CD4-positive, alpha-beta T cell treated with Interleukin-17A for 4 hours (primary cell): ENCODE data around the gene WDR20.
"Not testable (repeated sequence)": the region's sequence is repeated elsewhere in the genome, so short reads cannot be mapped to it uniquely, and the experiment has no call there.

Experiments used
- DNase-seq: peaks from one replicate; pipeline ENCODE4 v3.0.0-alpha.2; 2020; ENCODE audit warnings: mixed read lengths

WDR20 gene, protein sequence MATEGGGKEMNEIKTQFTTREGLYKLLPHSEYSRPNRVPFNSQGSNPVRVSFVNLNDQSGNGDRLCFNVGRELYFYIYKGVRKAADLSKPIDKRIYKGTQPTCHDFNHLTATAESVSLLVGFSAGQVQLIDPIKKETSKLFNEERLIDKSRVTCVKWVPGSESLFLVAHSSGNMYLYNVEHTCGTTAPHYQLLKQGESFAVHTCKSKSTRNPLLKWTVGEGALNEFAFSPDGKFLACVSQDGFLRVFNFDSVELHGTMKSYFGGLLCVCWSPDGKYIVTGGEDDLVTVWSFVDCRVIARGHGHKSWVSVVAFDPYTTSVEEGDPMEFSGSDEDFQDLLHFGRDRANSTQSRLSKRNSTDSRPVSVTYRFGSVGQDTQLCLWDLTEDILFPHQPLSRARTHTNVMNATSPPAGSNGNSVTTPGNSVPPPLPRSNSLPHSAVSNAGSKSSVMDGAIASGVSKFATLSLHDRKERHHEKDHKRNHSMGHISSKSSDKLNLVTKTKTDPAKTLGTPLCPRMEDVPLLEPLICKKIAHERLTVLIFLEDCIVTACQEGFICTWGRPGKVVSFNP

DNA sequence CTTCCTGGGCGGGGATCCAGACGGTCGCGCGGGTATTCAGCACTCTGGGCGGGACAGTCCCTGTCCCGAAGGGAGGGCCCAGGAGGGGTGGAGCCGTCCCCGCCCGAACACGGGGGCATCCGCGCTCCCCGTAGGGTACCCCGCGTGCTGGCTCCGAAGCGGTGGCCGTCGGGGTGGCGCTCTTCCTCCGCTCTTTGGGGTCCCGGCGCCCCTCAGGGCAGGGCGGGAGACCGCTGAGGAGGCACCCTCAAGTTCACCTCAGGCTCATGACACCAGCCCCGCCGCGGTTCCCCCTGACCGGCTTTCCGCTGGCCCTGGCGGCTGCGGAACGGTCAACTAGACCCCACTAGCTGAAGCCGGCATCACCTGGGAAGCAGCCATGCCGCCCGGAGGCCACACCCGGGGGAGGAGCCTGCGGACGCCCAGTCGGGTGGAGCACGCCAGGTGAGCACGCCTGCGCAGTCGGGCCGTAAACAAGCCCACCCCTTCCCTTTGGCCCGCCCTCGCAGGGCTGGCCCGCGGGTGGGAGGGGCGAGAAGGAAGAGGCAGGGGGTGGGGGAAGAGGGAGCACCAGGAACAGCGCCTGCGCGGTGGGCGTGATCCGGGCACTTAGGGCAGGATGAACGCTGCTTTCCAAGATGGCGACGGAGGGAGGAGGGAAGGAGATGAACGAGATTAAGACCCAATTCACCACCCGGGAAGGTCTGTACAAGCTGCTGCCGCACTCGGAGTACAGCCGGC, at the start of gene WDR20:
TSS of gene WDR20 (plus strand) at position 612 of the 741 bp plus-strand sequence. CDS start at position 639, 27 bp downstream.
- DNase-seq: peak; percentile 100

DNA sequence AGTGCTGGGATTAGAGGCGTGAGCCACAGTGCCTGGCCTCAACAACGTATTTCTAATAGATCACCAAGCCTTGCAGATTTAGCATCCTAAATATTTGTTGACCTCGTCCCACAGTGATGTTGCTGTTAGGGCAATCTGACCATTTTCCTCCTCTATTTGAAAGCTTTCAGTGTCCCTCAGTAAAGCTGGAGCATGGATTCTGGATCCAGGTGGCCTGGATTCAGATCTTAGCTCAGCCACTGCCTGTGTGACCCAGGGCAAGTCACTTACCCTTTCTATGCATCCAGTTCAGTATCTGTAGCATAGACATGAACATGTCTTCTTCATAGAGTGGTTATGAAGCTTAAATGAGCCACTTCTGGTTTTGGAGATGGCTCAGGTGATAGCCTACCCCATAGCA, 49.0 kb upstream of the WDR20 start:
- no peak for DNase-seq

DNA sequence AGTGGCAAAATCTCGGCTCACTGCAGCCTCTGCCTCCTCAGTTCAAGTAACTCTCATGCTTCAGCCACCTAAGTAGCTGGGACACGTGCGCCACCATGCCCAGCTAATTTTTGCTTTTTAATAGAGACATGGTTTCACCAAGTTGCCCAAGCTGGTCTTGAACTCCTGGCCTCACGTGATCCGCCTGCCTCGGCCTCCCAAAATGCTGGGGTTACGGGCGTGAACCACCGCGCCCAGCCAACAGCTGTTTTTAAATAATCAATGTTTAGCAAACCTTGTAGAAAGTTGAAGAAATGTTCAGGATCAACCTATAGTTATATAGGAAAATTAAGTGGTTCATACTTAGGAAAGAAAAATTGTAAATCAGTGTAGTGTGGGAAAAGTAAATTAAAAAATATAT, 46.9 kb upstream of the WDR20 start:
- DNase-seq: no peak

DNA sequence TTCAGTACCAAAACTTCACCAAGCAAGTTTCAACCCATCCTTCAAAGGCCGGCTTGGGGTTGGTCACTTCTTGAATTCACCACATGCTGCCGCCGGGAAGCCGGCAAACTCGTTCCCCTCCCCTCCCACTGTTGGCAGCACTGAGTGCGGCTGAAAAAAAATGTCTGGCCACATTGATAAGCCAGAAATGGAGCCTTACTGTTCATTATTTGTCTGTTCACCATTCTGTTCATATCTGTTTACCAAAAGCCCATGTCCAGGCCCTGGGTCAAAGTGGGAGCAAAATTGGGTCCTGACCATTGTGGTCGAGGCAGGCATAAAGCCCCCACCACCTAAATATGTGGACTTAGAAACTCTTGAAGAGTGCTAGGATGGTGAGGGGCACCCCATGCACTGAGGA, 45.6 kb upstream of the WDR20 start:
- no peak for DNase-seq

DNA sequence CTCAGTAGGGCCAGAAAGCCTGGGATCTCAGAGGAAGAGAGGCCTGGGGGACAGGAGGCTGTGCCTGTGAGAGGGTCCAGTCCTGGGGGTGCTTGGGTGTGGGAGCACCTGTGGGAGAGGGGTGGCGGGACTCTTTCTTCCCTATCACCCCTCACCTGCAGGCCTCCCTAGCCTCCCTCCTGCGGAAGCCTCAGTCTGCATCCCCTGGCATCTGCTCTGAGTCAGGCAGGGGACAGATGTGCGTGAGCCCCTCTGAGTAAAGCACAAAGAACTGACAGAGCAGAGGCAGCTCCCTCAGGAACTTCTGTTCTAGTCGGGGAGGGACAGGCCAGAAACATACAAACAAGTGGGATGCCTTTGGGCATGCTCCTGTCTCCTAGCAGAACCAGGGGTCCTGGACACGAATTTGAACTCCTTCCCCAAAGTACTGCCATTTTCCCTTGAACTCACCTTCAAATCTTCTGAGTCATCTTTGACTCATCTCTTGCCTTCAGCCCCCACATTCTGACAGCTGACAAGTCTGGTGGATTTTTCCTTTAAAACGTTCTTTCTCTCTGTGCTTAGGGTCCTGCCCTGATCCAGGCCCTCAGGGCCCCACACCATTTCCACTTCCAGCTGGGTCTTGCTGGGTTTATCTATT, 44.3 kb upstream of the WDR20 start:
- DNase-seq: no peak

DNA sequence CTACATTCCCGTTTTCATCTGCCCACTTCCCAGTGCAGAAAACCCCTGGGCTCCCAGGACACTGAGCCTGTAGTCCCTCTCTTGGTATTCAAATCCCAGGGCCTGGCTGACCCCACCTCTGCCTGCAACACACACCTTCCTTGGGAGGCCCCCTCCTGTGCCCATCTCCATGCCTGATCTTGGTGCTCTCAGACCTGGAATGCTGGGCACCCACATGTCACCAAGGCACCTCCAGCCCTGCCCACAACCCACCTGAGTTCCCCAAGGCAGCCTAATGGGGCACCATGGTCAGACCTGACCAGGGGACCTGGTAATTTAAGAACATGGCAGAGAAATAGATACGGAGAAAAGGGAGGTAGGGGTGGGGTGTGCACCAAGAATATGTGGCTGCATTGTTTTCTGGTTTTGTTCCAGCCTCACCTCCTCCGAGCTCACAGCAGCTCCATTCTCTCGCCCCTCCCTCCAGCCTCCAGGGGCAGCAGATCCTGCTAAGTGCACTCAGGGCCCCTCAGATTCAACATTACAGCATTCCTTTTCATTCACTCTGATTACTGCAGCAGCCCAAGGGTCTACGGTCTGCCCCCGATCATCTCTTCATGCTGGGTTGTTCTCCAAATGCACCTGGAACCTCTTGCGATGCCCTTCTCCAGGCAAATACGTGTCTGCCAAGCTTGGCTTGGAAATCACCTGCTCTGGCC, 43.7 kb upstream of the WDR20 start:
- DNase-seq: no peak

DNA sequence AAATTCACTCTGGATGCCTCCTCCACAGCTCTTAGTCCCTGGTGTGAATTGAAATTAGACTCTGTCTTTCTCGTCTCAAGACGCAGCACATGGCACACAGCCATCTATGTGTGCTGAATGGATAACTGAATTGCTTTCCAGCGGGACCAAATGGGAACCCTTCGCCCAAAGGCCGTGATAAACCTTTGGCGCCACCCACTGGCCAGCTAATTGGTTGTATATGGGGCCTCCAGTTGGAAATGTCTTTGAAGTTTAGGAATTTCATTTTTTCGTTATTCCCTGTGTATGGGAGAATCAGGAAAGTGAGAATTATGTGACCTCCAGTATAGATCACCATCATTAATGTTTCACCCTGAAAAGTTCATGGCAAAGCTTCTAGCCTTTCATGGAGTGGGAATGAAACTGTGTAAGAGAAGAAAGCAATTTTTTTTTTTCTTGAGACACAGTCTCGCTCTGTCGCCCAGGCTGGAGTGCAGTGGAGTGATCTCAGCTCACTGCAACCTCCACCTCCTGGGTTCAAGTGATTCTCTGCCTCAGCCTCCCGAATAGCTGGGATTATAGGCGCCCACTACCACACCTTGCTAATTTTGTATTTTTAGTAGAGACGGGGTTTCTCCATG, 43.0 kb upstream of the WDR20 start:
- peak; percentile 87 for DNase-seq

DNA sequence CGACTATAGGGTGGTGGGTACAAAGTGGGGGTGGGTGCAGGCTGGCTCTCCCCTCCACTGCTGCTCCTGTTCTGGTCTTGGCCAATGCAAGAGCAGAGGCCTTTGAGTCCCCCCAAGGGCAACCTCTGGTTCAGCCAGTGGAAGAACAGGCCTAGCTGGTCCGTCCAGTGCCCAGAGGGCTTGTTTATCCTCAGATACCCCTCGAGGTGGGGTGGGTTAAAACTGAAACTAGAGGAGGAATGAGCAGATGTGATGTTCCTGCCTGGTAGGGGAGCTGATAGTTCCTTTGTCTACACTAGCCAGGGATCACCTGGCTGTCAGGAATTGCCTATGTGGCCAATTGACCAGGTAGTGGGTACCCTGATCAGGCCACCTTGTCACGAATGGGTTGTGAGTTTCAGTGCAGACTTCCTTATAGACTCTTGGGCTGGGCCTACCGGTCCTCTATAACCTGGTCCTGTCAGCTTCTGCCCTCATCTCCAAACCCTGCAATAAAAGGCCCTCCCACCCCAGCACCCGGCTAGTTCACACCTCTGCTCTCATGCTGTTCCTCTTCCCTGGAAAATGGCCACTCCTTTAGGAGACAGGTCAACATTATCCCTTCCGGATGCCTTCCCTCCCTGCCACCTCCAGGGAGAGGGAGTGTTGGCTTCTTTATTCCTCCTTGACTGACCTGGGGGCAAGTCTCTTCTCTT, 42.1 kb upstream of the WDR20 start:
- DNase-seq: no peak

DNA sequence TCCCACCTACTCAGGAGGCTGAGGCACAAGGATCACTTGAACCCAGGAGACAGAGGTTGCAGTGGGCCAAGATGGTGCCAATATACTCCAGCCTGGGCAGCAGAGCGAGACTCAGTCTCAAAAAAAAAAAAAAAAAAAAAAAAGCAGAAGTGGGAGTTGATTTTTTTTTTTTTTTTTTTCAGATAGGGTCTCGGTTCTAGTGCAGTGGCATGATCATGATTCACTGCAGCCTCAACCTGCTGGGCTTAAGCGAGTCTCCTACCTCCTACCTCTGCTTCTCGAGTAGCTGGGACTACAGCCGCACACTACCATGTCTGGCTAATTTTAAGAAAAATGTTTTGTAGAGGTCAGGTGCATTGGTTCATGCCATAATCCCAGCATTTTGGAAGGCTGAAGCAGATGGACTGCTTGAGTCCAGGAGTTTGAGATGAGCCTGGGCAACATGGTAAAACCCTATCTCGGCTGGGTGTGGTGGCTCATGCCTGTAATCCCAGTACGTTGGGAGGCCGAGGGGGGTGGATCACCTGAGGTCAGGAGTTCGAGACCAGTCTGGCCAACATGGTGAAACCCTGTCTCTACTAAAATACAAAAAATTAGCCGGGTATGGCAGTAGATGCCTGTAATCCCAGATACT, 36.5 kb upstream of the WDR20 start:
- no peak for DNase-seq

DNA sequence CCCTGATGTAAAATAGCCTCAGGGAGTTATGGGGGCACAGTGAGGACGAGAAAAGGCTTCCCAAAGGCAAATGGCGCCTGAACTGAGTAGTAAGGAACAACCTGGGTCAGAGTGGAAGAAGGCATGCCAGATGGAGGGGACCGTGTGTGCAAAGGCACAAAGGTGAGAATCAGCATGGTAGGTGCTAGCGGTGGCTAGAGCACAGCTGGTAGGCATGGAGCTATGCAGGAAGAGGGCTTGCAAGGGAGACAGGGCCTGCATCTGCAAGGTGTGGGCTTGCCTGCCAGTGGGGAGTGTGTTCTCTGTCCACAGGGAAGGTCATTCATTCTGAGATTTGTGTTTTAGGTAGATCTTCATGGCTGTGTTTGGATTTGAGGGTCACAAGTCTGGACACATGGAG, 34.3 kb upstream of the WDR20 start:
- DNase-seq: no peak

DNA sequence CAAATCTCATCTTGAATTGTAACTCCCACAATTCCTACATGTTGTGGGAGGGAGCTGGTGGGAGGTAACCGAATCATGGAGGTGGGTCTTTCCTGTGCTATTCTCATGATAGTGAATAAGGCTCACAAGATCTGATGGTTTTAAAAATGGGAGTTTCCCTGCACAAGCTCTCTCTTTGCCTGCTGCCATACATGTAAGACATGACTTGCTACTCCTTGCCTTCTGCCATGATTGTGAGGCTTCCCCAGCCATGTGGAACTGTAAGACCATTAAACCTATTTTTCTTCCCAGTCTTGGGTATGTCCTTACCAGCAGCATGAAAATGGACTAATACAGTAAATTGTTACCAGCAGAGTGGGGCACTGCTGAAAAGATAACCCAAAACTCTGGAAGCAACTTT, 30.4 kb upstream of the WDR20 start:
- not testable (repeated sequence) for DNase-seq

DNA sequence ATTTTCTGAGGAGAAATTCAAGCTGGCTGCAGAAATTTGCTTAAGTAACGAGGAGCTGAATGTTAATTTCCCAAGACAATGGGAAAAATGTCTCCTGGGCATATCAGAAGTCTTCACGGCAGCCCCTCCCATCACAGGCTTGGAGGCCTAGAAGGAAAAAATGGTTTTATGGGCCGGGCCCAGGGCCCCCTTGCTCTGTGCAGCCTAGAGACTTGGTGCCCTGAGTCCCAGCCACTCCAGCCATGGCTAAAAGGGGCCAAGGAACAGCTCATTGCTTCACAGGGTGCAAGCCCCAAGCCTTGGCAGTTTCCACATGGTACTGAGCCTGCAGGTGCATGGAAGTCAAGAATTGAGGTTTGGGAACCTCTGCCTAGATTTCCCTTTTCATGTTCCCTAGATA, 28.6 kb upstream of the WDR20 start:
- no peak for DNase-seq

DNA sequence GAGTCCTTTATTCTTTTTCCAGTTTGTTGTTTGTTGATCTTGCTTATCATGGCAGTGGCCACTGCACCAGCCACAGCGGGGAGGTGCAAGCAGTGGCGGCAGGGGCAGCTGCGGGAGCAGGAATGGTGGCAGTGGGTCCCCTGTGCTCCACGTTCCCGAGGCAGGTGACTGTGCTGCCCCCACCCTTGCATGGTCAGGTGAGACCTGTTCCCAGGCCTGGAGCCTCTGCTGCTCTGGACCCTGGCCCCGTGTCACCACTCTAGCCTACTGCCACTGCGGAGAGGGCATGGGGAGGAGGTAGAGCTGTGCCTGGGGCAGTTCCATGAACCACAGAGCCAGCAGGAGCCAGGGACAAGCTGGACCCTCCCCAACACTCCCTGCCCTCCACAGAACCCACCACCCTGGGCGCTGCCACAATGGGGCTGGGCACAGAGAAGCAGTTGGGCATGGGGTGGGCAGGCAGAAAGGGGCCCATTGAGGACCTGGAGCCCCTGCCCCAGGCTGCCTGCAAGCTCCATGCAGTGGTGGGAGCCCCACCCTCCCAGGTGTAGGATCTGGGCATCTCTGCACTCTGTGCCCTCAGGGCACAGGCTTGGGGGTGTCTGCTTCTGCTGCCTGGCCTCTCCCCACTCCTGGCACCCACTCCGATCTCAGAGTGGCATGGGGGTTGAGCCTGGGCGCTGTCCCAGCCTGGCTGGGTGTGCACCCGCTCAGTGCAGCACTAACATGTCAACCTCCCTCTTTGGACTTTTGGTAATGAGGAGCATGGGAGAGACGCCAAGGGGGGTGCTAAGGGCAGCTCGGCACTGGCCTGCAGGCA, 23.1 kb upstream of the WDR20 start:
- no peak for DNase-seq

DNA sequence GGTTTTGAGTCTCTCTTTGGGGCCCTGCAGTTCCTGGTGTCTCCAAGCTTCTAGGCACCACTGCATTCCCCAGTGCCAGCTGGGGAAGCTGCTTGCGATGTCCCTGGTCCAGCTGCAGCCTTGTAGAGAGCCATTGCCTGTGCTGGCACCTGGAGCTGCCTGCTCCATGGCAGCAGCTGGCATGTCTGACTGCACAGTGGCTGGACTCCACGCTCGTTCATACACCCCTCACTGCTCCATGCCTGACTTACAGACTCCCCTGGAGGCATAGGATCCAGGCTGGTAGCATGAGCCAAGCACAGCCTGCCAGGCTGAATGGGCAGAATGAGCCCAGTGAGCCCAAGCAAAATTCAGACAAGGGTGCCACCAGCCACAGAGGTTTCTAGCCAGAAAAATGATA, 21.8 kb upstream of the WDR20 start:
- DNase-seq: no peak

DNA sequence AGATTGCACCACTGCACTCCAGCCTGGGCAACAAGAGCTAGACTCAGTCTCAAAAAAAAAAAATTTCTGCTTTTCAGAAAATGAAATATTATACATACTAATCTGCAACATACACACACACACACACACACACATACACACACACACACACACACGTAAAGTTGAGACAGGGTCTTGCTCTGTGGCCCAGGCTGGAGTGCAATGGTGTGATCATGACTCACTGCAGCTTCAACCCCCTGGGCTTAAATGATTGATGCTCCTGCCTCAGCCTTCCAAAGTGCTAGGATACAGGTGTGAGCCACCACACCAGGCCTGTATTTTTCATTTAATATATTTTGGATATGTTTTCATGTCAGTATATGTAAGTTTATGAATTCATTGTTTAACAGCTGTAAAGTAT, 18.8 kb upstream of the WDR20 start:
- no peak for DNase-seq

DNA sequence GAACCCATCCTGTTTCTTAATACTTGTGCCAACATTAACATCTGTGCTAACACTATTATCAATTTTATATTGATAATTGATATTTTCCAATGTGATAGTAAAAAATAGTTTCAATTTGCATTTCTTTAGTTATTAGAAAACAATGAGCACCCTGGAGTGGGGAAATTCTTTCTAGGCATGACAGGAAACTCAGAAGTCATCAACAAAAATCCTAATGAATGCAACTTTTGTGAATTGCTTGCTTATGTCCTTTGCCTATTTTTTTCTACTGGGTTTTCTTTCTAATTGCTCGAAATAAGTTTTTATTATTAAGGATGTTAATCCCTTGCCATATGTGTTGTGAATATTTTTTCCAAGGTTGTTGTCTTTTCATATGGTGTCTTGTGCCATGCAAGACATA, 18.1 kb upstream of the WDR20 start:
- DNase-seq: no peak

DNA sequence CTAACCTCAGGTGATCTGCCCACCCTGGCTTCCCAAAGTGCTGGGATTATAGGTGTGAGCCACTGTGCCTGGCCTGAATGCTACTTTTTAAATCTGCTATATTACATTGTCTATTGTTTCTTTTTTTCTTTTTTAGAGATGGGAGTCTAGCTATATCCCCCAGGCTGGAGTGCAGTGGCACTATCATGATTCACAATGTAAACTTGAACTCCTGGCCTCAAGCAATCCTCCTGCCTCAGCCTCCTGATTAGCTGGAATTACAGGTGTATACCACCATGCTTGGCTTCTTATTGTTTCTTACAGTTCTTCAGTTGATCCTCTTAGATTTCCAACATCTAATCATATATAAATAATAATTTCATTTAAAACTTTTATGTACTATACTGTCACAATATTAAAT, 15.3 kb upstream of the WDR20 start:
- no peak for DNase-seq

DNA sequence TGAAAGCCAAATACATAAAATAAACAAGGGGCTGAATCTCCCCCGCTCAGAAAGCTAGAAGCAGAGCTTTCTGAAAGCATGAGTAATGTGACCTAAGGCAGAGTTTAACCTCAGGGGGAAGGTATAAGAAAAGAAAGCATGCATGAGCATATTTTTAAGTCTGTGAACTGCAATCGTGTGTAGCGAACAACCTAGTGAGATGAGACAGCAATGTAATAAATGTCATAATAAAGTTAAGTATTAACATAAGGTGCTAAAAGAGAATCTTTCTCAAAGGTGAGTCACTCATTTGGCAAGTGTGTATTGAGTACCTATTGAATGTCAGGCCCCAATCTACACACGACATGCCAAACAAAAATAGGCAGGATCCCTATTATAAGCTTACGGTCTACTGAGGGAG, 14.2 kb upstream of the WDR20 start:
- DNase-seq: no peak

DNA sequence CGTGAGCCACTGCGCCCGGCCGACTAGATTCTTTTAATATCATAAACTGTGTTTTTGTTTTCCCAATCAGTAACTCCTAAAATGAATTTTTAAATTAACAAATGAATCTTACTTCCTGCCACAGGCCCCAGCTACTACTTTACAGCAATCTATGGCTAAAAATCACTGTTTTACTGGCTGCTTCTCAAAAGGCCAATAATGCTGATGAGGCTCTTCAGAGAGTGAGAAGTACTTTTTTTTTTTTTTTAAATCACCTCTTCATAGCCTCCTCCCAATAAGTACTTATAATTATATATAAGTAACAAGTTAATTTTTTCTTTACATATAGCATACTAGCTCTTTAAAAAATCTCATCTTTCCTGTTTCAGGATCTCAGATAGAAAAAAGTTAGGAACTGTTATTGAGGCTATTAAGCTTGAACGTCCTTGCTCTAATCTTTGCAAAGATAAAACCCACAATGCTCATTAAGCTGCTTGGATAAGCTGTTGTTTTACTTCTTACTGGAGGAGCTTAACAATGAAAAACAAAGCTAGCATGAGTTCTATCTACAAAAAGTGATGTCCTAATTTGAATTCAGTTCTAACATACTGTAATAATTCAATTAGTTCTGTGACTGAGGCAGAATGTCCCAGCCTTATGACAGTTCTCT, 12.8 kb upstream of the WDR20 start:
- no peak for DNase-seq

DNA sequence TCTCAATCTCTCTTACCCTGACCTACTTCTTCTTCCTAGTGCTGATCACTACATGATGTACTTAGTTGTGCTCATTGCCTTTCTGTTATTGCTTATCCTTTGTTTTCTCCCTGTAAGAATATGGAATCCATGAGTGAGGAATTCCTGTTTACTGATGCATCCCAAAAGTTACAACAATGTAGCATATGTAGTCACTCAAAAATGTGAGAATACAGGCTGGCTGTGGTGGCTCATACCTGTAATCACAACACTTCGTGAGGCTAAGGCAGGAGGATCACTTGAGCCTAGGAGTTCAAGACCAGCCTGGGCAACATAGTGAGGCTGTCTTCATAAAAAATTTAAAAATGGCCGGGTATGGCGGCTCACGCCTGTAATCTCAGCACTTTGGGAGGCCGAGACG, 8.0 kb upstream of the WDR20 start:
- DNase-seq: no peak
